Glomerular visceral epithelial cell (primary cell): ENCODE results near the gene CATSPER4.

Experiments used
- DNase-seq: peaks from one replicate; pipeline ENCODE4 v3.0.0-alpha.2; 2016; ENCODE audit errors: extremely low spot score

Gene CATSPER4

GRCh38 chr1:26164861-26165842 is 25.2 kb upstream of the CATSPER4 start:
- no peak for DNase-seq

- DNase-seq = no peak
Measured at GRCh38 chr1:26166719-26167281, 23.6 kb upstream of the CATSPER4 start.

DNA sequence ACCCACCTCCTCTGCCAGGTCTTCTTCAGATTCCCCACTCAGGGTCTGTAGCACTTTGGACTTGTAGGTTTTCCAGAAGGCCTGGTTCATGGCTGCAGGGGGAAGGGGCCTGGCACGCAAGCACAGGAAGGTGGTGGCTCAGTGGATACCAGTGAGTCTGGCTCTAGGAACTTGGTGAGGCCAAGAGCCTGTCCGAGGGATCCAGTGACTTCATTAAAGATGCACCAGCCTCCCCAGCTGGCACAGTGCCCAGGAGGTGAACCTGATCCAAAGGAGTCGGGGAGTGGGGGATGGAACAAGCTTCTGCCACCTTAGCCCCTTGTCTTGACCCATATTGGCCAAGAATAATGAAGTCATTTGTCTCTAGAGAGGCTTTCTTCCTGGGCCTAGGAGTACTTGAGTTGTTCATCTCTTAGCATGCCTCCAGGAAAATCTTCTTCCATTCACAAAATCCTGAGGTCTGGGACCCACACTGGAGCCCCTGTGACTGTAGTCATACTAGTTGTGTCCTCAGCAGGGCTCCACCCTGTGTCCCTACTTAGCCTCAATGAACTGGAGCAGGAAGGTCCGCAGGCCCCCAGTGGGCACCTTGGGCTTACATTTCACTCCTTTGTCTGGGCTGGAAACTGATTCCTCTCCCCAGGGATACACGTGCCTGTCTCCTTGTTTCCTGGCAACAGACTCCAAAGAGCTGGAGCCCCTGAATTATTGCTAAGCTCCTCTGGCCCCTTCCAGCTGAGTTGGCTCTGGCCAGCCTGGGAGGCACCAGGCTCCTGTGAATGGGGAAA is 21.8 kb upstream of the CATSPER4 start, which contains the start of gene C1orf232:
C1orf232 (minus strand) TSS at position 554 of the 788 bp plus-strand sequence; CDS start at position 90, 464 bp downstream.
- no peak for DNase-seq

GRCh38 chr1:26169198-26169554 is 21.2 kb upstream of the CATSPER4 start:
- DNase-seq = no peak

DNA sequence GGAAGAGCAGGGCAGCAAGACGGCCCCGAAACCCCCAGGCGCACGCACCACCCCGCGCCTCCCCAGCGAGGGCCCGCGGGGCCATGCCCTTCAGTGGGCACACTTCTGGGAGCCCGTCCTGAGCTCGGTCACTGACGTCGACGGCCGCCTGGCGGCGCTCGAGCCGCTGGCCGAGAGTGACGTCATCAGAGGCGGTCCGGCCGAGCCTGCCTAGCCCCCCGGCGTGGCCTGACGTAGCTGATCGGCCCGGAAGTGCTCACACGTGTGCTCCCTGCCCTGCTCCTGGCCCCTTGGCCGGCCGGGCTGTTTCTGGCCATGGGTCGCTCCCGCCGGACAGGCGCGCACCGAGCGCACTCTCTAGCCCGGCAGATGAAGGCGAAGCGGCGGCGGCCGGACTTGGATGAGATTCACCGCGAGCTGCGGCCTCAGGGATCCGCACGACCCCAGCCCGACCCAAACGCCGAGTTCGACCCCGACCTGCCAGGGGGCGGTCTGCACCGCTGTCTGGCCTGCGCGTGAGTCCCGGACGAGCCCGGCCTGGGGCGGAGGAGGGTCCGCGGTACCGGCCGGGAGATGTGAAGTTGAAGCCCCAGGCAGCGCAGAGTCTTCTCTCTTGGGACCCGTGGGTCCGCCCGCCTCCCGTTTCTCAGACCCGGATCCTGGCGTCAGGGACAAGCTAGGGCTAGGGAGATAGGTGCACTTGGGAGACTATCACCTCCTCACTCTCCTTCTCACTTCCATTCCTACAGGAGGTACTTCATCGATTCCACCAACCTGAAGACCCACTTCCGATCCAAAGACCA is 20.5 kb upstream of the CATSPER4 start, which contains the start of gene ZNF593:
ZNF593 (plus strand) TSS at position 240 of the 803 bp plus-strand sequence; CDS start at position 316, 76 bp downstream.
- peak; percentile 92 for DNase-seq

- DNase-seq = no peak
Measured at GRCh38 chr1:26170472-26170821, 20.0 kb upstream of the CATSPER4 start.

GRCh38 chr1:26171084-26172072 is 19.0 kb upstream of the CATSPER4 start, which contains the start of gene ZNF593OS:
Gene ZNF593OS (minus strand): TSS chr1:26171832. CDS start chr1:26171661, 171 bp downstream.
- no peak for DNase-seq

- no peak for DNase-seq
Measured at GRCh38 chr1:26175346-26175745, 15.1 kb upstream of the CATSPER4 start.

- DNase-seq = no peak
Measured at GRCh38 chr1:26177182-26177684, 13.2 kb upstream of the CATSPER4 start, which contains the start of gene CNKSR1. Gene CNKSR1 (plus strand): TSS chr1:26177491. CDS start chr1:26177548, 57 bp downstream.

GRCh38 chr1:26180010-26180506 is 10.3 kb upstream of the CATSPER4 start:
- DNase-seq = no peak

GRCh38 chr1:26181586-26182382 is 8.6 kb upstream of the CATSPER4 start:
- DNase-seq = peak; percentile 43

- DNase-seq = no peak
Measured at GRCh38 chr1:26182383-26182696, 8.1 kb upstream of the CATSPER4 start.

DNA sequence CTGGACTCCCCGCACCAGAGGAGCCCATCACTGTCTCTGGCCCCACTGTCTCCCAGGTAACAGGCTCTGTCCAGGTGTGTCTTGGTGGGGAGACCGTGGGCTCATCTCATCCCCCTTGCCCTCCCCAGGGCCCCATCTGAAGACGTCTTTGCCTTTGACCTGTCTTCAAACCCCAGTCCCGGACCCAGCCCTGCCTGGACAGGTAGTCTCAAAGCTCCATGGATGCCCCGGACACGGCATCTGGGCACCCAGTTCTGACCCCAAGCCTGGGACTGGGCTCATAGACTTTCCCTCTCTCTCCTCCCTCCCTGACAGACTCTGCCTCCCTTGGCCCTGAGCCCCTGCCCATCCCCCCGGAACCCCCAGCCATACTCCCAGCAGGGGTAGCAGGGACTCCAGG is 6.3 kb upstream of the CATSPER4 start:
- no peak for DNase-seq

DNA sequence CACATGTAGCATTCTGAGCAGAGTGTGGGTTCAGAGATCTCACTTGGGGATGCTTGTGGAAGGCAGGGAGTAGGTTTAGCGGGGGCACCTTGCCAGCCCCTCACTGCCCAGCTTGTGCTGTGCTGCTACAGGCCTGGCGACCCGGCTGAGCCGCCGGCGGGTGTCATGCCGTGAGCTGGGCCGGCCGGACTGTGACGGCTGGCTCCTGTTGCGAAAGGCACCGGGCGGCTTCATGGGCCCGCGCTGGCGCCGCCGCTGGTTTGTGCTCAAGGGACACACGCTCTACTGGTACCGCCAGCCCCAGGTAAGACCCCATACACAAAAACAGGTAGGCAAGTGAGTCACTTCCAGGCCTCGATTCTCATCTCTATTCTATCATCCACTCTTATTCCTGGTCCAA is 5.5 kb upstream of the CATSPER4 start:
- no peak for DNase-seq

DNA sequence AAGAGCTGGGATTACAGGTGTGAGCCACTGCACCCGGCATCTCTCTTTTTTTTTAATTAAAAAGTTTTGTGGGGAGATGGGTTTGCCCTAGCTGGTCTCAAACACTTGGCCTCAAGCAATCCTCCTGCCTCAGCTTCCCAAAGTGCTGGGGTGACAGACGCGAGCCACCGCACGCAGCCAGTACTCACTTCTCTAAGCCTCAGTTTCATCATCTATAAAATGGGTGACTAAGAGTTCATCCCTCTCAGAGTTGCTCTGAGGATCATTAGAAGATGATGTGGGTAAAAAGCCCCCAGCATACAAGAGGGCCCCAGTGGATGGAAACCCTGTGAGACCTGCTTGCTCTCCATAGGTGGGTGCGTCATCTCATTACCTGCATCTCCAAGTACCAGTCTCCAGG is 2.5 kb upstream of the CATSPER4 start:
- DNase-seq = no peak

GRCh38 chr1:26188477-26188876 is 1.9 kb upstream of the CATSPER4 start:
- no peak for DNase-seq

- DNase-seq = no peak
Measured at GRCh38 chr1:26189331-26189730, 1.1 kb upstream of the CATSPER4 start.

DNA sequence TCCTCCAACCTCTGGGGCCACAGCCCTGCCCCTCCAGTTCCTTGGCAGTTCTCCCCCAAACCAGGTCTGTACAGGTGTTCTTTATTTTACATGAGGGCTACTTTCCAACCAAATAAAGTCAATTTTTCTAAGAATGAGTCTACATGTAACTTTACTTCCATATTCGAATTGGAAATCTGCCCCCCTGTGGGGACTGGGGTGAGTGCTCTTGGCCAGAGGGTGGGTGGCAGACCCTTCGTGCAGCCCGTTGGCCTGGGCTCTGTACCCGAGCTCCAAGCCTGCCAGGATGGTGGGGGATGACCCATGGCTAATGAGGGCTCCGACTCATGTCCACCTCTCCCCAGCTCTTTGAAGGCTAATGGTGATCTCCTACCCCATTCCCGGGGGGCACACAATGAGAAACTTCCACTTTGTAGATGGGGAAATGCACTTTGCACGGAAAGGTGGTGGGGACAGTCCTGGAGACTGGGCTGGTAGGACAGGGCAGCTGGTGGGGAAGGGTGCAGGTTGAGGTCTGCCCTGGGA is 589 bp upstream of the CATSPER4 start:
- DNase-seq = no peak

GRCh38 chr1:26191739-26192138 is 1.3 kb downstream of the CATSPER4 start:
- no peak for DNase-seq
